Endothelial cell of umbilical vein (primary cell): ENCODE results near the gene HOXD12. TPM values are rescaled to one million over a fixed set of nuclear protein-coding genes. Genes with fewer than 3 reads are reported as not detected.

Source experiments
- BruUV-seq: library from RNA; stranded (reverse); fragments of 400-500 nt; replicated peaks from 2 replicates; lab custom pipeline; 2021; lab: Mats Ljungman, UMichigan
- CTCF ChIA-PET: fragments of 300-600, 350-600 bp; sonication (Branson Sonifier 250); formaldehyde crosslinking; loops from one replicate; lab custom pipeline; 2021; ENCODE audit warnings: antibody characterized with exemption, inconsistent platforms; lab: Charles Lee
- POLR2A ChIA-PET: fragments of 300-600, 350-600 bp; sonication (Branson Sonifier 250); formaldehyde crosslinking; loops from one replicate; lab custom pipeline; 2021; ENCODE audit warnings: antibody characterized with exemption, inconsistent platforms; lab: Charles Lee
- DNase-seq: peaks from one replicate; pipeline ENCODE4 v3.0.0-alpha.2; 2011; ENCODE audit warnings: low read depth, low spot score
- FAIRE-seq: peaks from 2 replicates; lab custom pipeline; 2011; peaks lifted over from hg19 to GRCh38; lab: Jason Lieb, UNC
- H2AFZ ChIP-seq: 2 replicates; pipeline ENCODE4 v1.6.0; 2012; ENCODE audit warnings: low read depth, low read length, control low read depth, inconsistent platforms
- H3K27ac ChIP-seq: 2 replicates; pipeline ENCODE4 v1.5.1; 2011; ENCODE audit warnings: low read depth, mild to moderate bottlenecking, control low read depth, low read length, moderate library complexity; ENCODE audit not compliant: insufficient read depth
- H3K27me3 ChIP-seq, 2 experiments: 2 replicates each; pipeline versions ENCODE4 v1.6.0 to v1.6.1; 2011; ENCODE audit warnings: low read length in 2 of 2, mixed read lengths in 1 of 2; ENCODE audit not compliant: control insufficient read depth in 2 of 2, insufficient read depth in 2 of 2
- H3K36me3 ChIP-seq, 2 experiments: 2 replicates in 1 of 2; 3 replicates in 1 of 2; pipeline ENCODE4 v1.5.1; 2011; ENCODE audit warnings: low read length in 2 of 2, mild to moderate bottlenecking in 1 of 2, moderate library complexity in 1 of 2; ENCODE audit not compliant: control insufficient read depth in 2 of 2, insufficient read depth in 2 of 2; ENCODE audit errors: extremely low read depth in 1 of 2
- H3K4me1 ChIP-seq: 3 replicates; pipeline ENCODE4 v1.5.1; 2011; ENCODE audit warnings: mild to moderate bottlenecking, low read length; ENCODE audit not compliant: control insufficient read depth, insufficient read depth; ENCODE audit errors: extremely low read depth
- H3K4me2 ChIP-seq: 2 replicates; pipeline ENCODE4 v1.6.1; 2011; ENCODE audit warnings: low read length, control low read depth, mixed read lengths; ENCODE audit not compliant: insufficient read depth
- H3K4me3 ChIP-seq, 3 experiments: fragments of 200-600 bp in 1 of 3; sonication (generic), shearing (Covaris generic) in 1 of 3; replicated peaks in 1 of 3; 2 replicates each; pipeline ENCODE4 v1.5.1; 2011 to 2016; ENCODE audit warnings: control low read depth in 3 of 3, low read length in 3 of 3, mild to moderate bottlenecking in 2 of 3, inconsistent platforms in 1 of 3, low read depth in 1 of 3, moderate library complexity in 1 of 3; ENCODE audit not compliant: insufficient read depth in 1 of 3
- H3K79me2 ChIP-seq: 2 replicates; pipeline ENCODE4 v1.6.0; 2012; ENCODE audit warnings: low read length, inconsistent platforms; ENCODE audit not compliant: control insufficient read depth, insufficient read depth
- H3K9ac ChIP-seq: replicated peaks from 2 replicates; pipeline ENCODE3; 2011; ENCODE audit warnings: low read length, control low read depth; ENCODE audit not compliant: insufficient read depth; ENCODE audit errors: extremely low read depth
- H3K9me1 ChIP-seq: replicated peaks from 3 replicates; pipeline ENCODE4 v1.6.0; 2011; ENCODE audit warnings: mild to moderate bottlenecking, low read length; ENCODE audit not compliant: control insufficient read depth, insufficient read depth; ENCODE audit errors: extremely low read depth
- H3K9me3 ChIP-seq: replicated peaks from 2 replicates; pipeline ENCODE4 v1.5.1; 2012; ENCODE audit warnings: low read length, inconsistent platforms; ENCODE audit not compliant: control insufficient read depth, insufficient read depth
- H4K20me1 ChIP-seq: replicated peaks from 2 replicates; pipeline ENCODE3; 2011; ENCODE audit warnings: mild to moderate bottlenecking, low read length; ENCODE audit not compliant: control insufficient read depth, insufficient read depth; ENCODE audit errors: extremely low read depth
- EZH2 ChIP-seq: IDR thresholded peaks from 2 replicates; pipeline ENCODE4 v1.6.1; 2012; ENCODE audit warnings: borderline replicate concordance, low read depth, mild to moderate bottlenecking, moderate library complexity, low read length, inconsistent platforms; ENCODE audit not compliant: severe bottlenecking
- GATA2 ChIP-seq: IDR thresholded peaks from 2 replicates; pipeline ENCODE4 v1.7.0; 2011; ENCODE audit warnings: low read depth, mild to moderate bottlenecking, moderate library complexity, mixed read lengths, low read length; ENCODE audit not compliant: insufficient read length, insufficient read depth
- JUN ChIP-seq: IDR thresholded peaks from 2 replicates; pipeline ENCODE4 v1.6.1; 2011; ENCODE audit warnings: borderline replicate concordance, low read depth; ENCODE audit not compliant: insufficient read length, insufficient read depth
- MYC ChIP-seq: IDR thresholded peaks from one replicate; pipeline ENCODE4 v1.6.1; 2011; ENCODE audit warnings: mild to moderate bottlenecking, low read depth, low read length
- POLR2AphosphoS5 ChIP-seq: IDR thresholded peaks from 2 replicates; pipeline ENCODE4 v1.6.1; 2012; ENCODE audit warnings: low read depth, mild to moderate bottlenecking, control low read depth, low read length, moderate library complexity; ENCODE audit not compliant: insufficient read depth
- dilution Hi-C: fragments of 300-500 bp; cut with MboI; formaldehyde crosslinking; loops from one replicate; pipeline ENCODE4 v1.15.0; 2019; ENCODE audit warnings: low sequenced_read_pairs; ENCODE audit not compliant: extremely low pct_ligation_motif_present
- intact Hi-C: fragments of 100-400 bp; cut with micrococcal nuclease; formaldehyde crosslinking; loops from one replicate; pipeline ENCODE4 v1.10.0; 2022
- polyA plus RNA-seq, 4 experiments: library from polyadenylated mRNA; depleted of rRNA in 3 of 4; stranded (reverse) in 3 of 4; unstranded in 1 of 4; fragments of >200 nt; gene quantifications; 2 replicates each; pipeline versions ENCODE4 v1.2.1 to v1.2.3, GENCODE V29; 2011 to 2012; ENCODE audit warnings: missing spikeins in 1 of 4
- total RNA-seq: library from RNA; stranded (reverse); gene quantifications from 2 replicates; pipeline ENCODE4 v1.2.3, GENCODE V29; 2021
- TF ChIP-seq, protein P1 (sequence below), 2 donors: IDR thresholded peaks; 1 replicate in 1 of 2; 2 replicates in 1 of 2; pipeline ENCODE4 v1.5.1; 2011; ENCODE audit warnings: low read length in 2 of 2, mild to moderate bottlenecking in 2 of 2, moderate library complexity in 2 of 2, control low read depth in 1 of 2, inconsistent platforms in 1 of 2, low read depth in 1 of 2; ENCODE audit not compliant: insufficient read depth in 1 of 2; ENCODE audit errors: extremely low read depth in 1 of 2

The HOXD12 gene
- total and polyA plus RNA-seq, 2 donors (not counting 3 experiments of a cell fraction or from before 2014, with no cell fraction given): not detected

DNA sequence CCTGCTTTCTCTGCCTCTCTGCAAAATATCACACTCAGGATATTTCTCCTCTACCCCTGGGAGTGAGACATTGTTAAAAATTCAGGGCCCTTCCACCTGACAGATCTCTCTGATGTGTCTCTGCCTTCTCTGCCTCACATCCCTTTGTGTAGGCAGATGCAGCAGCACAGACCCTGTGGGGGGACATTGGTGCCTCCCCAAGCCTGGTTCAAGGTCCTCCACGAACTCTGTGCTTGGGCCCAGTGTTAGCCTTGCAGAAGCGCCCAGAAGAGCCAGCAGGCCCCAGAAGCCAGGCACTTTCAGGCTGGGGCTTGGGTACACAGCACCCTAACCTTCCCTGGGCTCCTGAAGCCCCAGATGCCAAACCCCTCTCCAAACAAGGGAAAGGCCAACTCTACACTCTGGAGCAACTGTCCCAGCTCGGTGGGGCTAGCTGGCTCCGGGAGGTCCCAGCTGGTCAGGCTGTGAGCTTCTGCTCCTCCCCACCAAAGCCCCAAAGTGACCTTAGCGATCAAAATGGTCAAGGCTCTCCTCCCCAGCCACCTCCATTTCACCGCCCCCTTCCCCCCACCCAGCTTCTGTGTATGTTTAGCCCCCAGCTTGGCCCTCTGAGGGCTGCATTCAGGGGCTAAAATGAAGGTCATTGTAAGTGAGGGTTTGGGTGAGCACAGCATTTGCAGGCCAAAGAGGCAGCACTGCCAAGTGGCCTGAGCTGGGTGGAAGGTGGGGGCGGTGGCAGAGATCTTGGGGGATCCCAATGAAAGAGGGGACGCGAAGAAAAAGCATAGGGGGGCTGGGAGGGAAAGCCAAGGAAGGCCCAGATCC, 25.6 kb downstream of the HOXD12 start:
- no TSS peak for BruUV-seq
- no peaks in the 10 kb centered on the region for H3K36me3 ChIP-seq
- no peak overlapping the region for H3K4me3 ChIP-seq
- H2AFZ ChIP-seq: no peak overlapping the region
- H3K79me2 ChIP-seq: no peaks in the 10 kb centered on the region
- dilution Hi-C loops (loop anchor here (25.0 kb wide), 1 partner anchor 512 kb away; no protein-coding TSS in a partner anchor), intact Hi-C loops (loop anchor here (5.0 kb wide), 2 partner anchors 932 to 1632 kb away; no protein-coding TSS in a partner anchor)
- H3K4me1 ChIP-seq: peaks cover 31% of the 10 kb centered on the region
- no peaks in the 10 kb centered on the region for H4K20me1 ChIP-seq
- H3K9me1 ChIP-seq: no peaks in the 10 kb centered on the region
- peaks cover 20 to 26% of the 10 kb centered on the region in 2 experiments for H3K27me3 ChIP-seq
- DNase-seq: no peak
- CTCF ChIA-PET: interaction anchor here (0.6 to 10.1 kb wide), 10 partner anchors 294 to 1038 kb away, joined by 4 to 458 read pairs (median 80); no protein-coding TSS in a partner anchor
- no peak overlapping the region for H3K4me2 ChIP-seq
- no peak overlapping the region for H3K27ac ChIP-seq
- no peak for FAIRE-seq
- no peak overlapping the region for H3K9ac ChIP-seq
- H3K9me3 ChIP-seq: no peaks in the 10 kb centered on the region
- POLR2A ChIA-PET: interaction anchor here (0.5 kb wide), 1 partner anchor 513 kb away, joined by 8 read pairs; no protein-coding TSS in a partner anchor
- TF ChIP-seq GATA2: no peak
- no peak for TF ChIP-seq EZH2
- TF ChIP-seq JUN: no peak
- TF ChIP-seq MYC: no peak
- TF ChIP-seq, protein P1, sequence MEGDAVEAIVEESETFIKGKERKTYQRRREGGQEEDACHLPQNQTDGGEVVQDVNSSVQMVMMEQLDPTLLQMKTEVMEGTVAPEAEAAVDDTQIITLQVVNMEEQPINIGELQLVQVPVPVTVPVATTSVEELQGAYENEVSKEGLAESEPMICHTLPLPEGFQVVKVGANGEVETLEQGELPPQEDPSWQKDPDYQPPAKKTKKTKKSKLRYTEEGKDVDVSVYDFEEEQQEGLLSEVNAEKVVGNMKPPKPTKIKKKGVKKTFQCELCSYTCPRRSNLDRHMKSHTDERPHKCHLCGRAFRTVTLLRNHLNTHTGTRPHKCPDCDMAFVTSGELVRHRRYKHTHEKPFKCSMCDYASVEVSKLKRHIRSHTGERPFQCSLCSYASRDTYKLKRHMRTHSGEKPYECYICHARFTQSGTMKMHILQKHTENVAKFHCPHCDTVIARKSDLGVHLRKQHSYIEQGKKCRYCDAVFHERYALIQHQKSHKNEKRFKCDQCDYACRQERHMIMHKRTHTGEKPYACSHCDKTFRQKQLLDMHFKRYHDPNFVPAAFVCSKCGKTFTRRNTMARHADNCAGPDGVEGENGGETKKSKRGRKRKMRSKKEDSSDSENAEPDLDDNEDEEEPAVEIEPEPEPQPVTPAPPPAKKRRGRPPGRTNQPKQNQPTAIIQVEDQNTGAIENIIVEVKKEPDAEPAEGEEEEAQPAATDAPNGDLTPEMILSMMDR (IDR thresholded peaks at IDR 0.05; ENCODE audit: extremely low read depth in 1 of 2, insufficient read depth in 1 of 2, low read depth in 1 of 2, low read length in 2 of 2): no peak
- no peak for TF ChIP-seq POLR2AphosphoS5
